ENCODE data around the gene RBBP8NL. TPM values are rescaled to one million over a fixed set of nuclear protein-coding genes. Genes with fewer than 3 reads are reported as not detected.
A peak's percentile ranks its signal among the peaks of the same experiment; 100 is the strongest.

RBBP8NL gene
- total and polyA plus RNA-seq, 2 of the 8 experiments (the other 6 are each of a cell fraction or from before 2014, with no cell fraction given) = 0.43 to 0.48 TPM

DNA sequence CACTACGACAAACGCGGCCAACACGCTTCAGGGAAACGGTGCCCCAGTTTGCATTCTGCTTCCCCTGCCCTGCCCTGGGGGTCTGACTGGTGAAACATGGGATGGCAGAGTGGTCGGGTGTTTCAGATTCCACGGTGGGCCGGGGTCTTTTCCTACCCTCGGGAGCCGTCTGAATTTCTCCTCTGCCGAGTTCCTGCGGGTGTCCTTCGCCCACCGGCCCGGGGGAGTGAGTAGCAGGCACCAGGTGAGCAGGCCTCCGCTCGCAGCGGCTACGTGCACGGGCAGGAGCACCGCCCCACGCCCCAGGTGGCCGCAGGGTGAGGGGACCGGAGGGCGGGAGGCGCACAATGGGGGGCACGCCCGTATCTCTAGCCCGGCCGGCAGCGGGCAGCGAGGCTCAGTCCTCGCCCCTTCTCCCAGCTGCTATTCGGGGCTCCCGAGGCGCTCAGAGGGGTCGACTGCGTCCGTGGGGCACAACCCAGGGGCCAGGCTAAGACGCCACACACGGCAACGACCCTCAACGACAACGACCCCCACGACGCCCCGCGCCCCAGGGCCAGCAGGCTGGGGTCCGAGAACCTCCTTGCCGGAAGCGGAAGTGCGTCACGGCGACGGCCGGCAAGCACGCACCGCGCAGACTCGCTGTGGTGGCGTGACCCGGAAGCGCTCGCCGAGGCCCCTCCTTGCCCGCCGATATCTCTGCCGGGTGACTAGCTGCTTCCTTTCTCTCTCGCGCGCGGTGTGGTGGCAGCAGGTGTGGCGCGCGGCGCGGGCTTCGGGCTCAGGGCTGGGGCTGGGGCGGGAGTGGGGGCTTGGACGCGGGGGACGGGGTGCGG is 40.7 kb downstream of the RBBP8NL start, which contains the start of gene RPS21:
TSS of gene RPS21 (plus strand) at position 721 of the 836 bp plus-strand sequence. CDS start 236 bp downstream, outside the sequence.
- Histone ChIP-seq H3K9me3 (ENCODE audit: insufficient read depth in 2 of 2, low read depth in 1 of 2, low read length in 1 of 2) (no peaks in the 10 kb centered on the region), H3K4me3 (ENCODE audit: extremely low read depth in 1 of 4, insufficient read depth in 2 of 4, low read depth in 3 of 4, low read length in 4 of 4) (peak within 1 kb of the TSS; percentile 93 to 100 (median 99)), H3K79me1 (ENCODE audit: low read depth, low read length) (peaks cover 10% of the 10 kb centered on the region), H3K27ac (ENCODE audit: low read depth, low read length) (peak within 1 kb of the TSS; percentile 88), H2BK12ac (ENCODE audit: low read depth, low read length) (0 out of 2 replicates have a peak within 1 kb of the TSS, but pooled peaks have one; percentile 68), H4K20me1 (replicated peaks in 1 of 2; ENCODE audit: control insufficient read depth in 1 of 2, insufficient read depth in 2 of 2, low read length in 2 of 2) (peaks cover 8 to 24% of the 10 kb centered on the region in 2 experiments), H3K18ac (ENCODE audit: extremely low read depth, low read length) (peak within 1 kb of the TSS; percentile 90), H3K36me3 (ENCODE audit: control insufficient read depth in 2 of 4, insufficient read depth in 4 of 4, low read length in 3 of 4) (peaks cover 18 to 29% (median 22%) of the 10 kb centered on the region in 4 experiments), H3K4ac (replicated peaks; ENCODE audit: insufficient read length, low read depth, low read length) (peak within 1 kb of the TSS; percentile 83), H2BK15ac (ENCODE audit: low read length) (peak within 1 kb of the TSS; percentile 81; the same call in 1 of the 2 replicates), H4K5ac (ENCODE audit: insufficient read length, low read depth, low read length) (peak within 1 kb of the TSS; percentile 88), H2BK5ac (ENCODE audit: low read depth, low read length) (peak within 1 kb of the TSS; percentile 89; the same call in 1 of the 2 replicates), H2AFZ (ENCODE audit: low read length) (no peak within 1 kb of the TSS), H3K23ac (ENCODE audit: insufficient read length) (peak within 1 kb of the TSS; percentile 18), H4K91ac (replicated peaks; ENCODE audit: insufficient read length, low read length) (peak within 1 kb of the TSS; percentile 97), H3K4me1 (replicated peaks in 1 of 4; ENCODE audit: control insufficient read depth in 3 of 4, insufficient read depth in 4 of 4, low read length in 3 of 4) (peaks cover 0 to 11% (median 2%) of the 10 kb centered on the region in 4 experiments; a peak in 5 of 7 replicates), H3K23me2 (ENCODE audit: low read depth, low read length) (peaks cover 16% of the 10 kb centered on the region; the same call in 1 of the 2 replicates), H3K14ac (ENCODE audit: insufficient read length) (no peak within 1 kb of the TSS), H3K4me2 (ENCODE audit: insufficient read depth in 1 of 2, low read depth in 2 of 2, low read length in 2 of 2) (peak within 1 kb of the TSS; percentile 86 to 99), H4K8ac (ENCODE audit: extremely low read depth, insufficient read depth, low read length) (peak within 1 kb of the TSS; percentile 85), H2BK20ac (ENCODE audit: low read length) (no peak within 1 kb of the TSS), H3K27me3 (replicated peaks in 1 of 4; ENCODE audit: control insufficient read depth in 3 of 4, extremely low read depth in 1 of 4, insufficient read depth in 3 of 4, low read length in 3 of 4) (no peaks in the 10 kb centered on the region), H3K79me2 (ENCODE audit: control insufficient read depth in 1 of 2, insufficient read depth in 2 of 2, low read length in 2 of 2) (peaks cover 4 to 39% of the 10 kb centered on the region in 2 experiments; a peak in 3 of 4 replicates), H3K9ac (replicated peaks in 1 of 4; ENCODE audit: extremely low read depth in 1 of 4, low read depth in 3 of 4, low read length in 3 of 4) (peak within 1 kb of the TSS; percentile 81 to 97 (median 91)), H2BK120ac (replicated peaks; ENCODE audit: low read depth, low read length) (no peak within 1 kb of the TSS), H2AK5ac (ENCODE audit: low read depth, low read length) (peak within 1 kb of the TSS; percentile 79; the same call in 1 of the 2 replicates), H3K56ac (replicated peaks; ENCODE audit: insufficient read length, low read depth, low read length) (peak within 1 kb of the TSS; percentile 90)
- WGBS, 2 experiments (ENCODE audit: extremely low coverage in 1 of 2, insufficient coverage in 1 of 2, insufficient read length in 1 of 2, insufficient replicate concordance in 2 of 2, low coverage in 1 of 2, low lambda C conversion rate in 2 of 2, missing lambda C conversion rate in 1 of 2) = 1% methylated on average over 54 of the region's 83 CpGs; no CpG with 5 or more reads in 1 of the 2 experiments
- POLR2A ChIA-PET (ENCODE audit: partially characterized antibody) = interaction anchor here (0.8 to 9.0 kb wide), 11 partner anchors 10 to 619 kb away, joined by 3 to 176 read pairs (median 11); partner anchors contain the start of genes ADRM1 and LAMA5
- FAIRE-seq (no peak), DNase-seq (ENCODE audit: low read depth in 1 of 2, low spot score in 2 of 2) (peak in 1 of 2 experiments; percentile 90)
- CTCF ChIA-PET (ENCODE audit: partially characterized antibody) = interaction anchor here (0.7 to 14.1 kb wide), 5 partner anchors 9 to 21 kb away, joined by 4 to 212 read pairs (median 8); partner anchors contain the start of gene LAMA5
- no peak for TF ChIP-seq JUND (IDR thresholded peaks at IDR 0.05; ENCODE audit: low read length)
- peak; percentile 98 for TF ChIP-seq GABPA (IDR thresholded peaks at IDR 0.05; ENCODE audit: borderline replicate concordance, insufficient read depth, low read length)
- TF ChIP-seq CBX5 (IDR thresholded peaks at IDR 0.05; ENCODE audit: low read depth, low read length) = no peak
- TF ChIP-seq BCL11A (IDR thresholded peaks at IDR 0.05; ENCODE audit: low read depth in 2 of 2, low read length in 2 of 2) = no peak
- TF ChIP-seq USF2 (IDR thresholded peaks at IDR 0.05; ENCODE audit: low read length) = no peak
- TF ChIP-seq KDM1A (IDR thresholded peaks at IDR 0.05; ENCODE audit: borderline replicate concordance, low read length) = no peak
- TF ChIP-seq TEAD4 (IDR thresholded peaks at IDR 0.05; ENCODE audit: low read depth, low read length) = no peak
- no peak; the same call in 1 of the 2 replicates for TF ChIP-seq SIX5 (IDR thresholded peaks at IDR 0.05; ENCODE audit: low read depth, low read length)
- no peak for TF ChIP-seq ATF3 (IDR thresholded peaks at IDR 0.05; ENCODE audit: insufficient read depth, low read depth, low read length)

Measured in H1 (cell line).